Inferior parietal cortex (tissue), 1 donor: ENCODE data around the gene U2AF2.

ENCODE experiments used
- DNase-seq: peaks from one replicate; pipeline ENCODE4 v3.0.0-alpha.2; 2016; ENCODE audit errors: extremely low spot score

The U2AF2 gene

GRCh38 chr19:55656988-55657747 is 2.3 kb downstream of the U2AF2 start:
- no peak for DNase-seq

- DNase-seq, result no peak
Observed at GRCh38 chr19:55658846-55659459, 4.1 kb downstream of the U2AF2 start.

- no peak for DNase-seq
Observed at GRCh38 chr19:55659822-55660221, 5.0 kb downstream of the U2AF2 start.

GRCh38 chr19:55660404-55660803 is 5.6 kb downstream of the U2AF2 start:
- DNase-seq, result no peak

- DNase-seq, result no peak
Observed at GRCh38 chr19:55660991-55661390, 6.2 kb downstream of the U2AF2 start.

GRCh38 chr19:55661826-55662225 is 7.0 kb downstream of the U2AF2 start:
- DNase-seq, result no peak

- DNase-seq, result no peak
Observed at GRCh38 chr19:55663846-55664536, 9.2 kb downstream of the U2AF2 start.

GRCh38 chr19:55666343-55667005 is 11.6 kb downstream of the U2AF2 start:
- no peak for DNase-seq

- DNase-seq, result no peak
Observed at GRCh38 chr19:55667006-55667381, 12.2 kb downstream of the U2AF2 start.

GRCh38 chr19:55667511-55667910 is 12.7 kb downstream of the U2AF2 start:
- DNase-seq, result no peak

- no peak for DNase-seq
Observed at GRCh38 chr19:55667958-55668357, 13.1 kb downstream of the U2AF2 start.

- DNase-seq, result no peak
Observed at GRCh38 chr19:55668603-55669348, 13.9 kb downstream of the U2AF2 start.

GRCh38 chr19:55669418-55670279 is 14.8 kb downstream of the U2AF2 start:
- no peak for DNase-seq

GRCh38 chr19:55670280-55671053 is 15.6 kb downstream of the U2AF2 start:
- no peak for DNase-seq

- no peak for DNase-seq
Observed at GRCh38 chr19:55671054-55671378, 16.2 kb downstream of the U2AF2 start.

- no peak for DNase-seq
Observed at GRCh38 chr19:55672418-55672817, 17.6 kb downstream of the U2AF2 start.

- no peak for DNase-seq
Observed at GRCh38 chr19:55673465-55673864, 18.6 kb downstream of the U2AF2 start.

- no peak for DNase-seq
Observed at GRCh38 chr19:55673889-55674288, 19.1 kb downstream of the U2AF2 start.

GRCh38 chr19:55674459-55674840 is 19.6 kb downstream of the U2AF2 start:
- no peak for DNase-seq
